Measurements from ENCODE around the gene ARHGEF28. TPM values are rescaled to one million over a fixed set of nuclear protein-coding genes. Genes with fewer than 3 reads are reported as not detected.

ARHGEF28 gene
- total RNA-seq, 1 donor from 2014 or later, result 0.93 TPM

GRCh38 chr5:73946278-73946677 is 320.3 kb downstream of the ARHGEF28 start:
- H3K9me3 Mint-ChIP-seq, result peaks cover 4% of the 10 kb centered on the region
- DNase-seq (ENCODE audit: low read depth, low spot score), result no peak
- peaks cover 2% of the 10 kb centered on the region for H3K27me3 Mint-ChIP-seq (ENCODE audit: low read depth)
- H3K4me3 Mint-ChIP-seq, result no peak overlapping the region
- H3K4me1 Mint-ChIP-seq, result peaks cover 23% of the 10 kb centered on the region
- no peak overlapping the region for H3K27ac Mint-ChIP-seq (ENCODE audit: unreplicated experiment)
- TF ChIP-seq, protein P1, sequence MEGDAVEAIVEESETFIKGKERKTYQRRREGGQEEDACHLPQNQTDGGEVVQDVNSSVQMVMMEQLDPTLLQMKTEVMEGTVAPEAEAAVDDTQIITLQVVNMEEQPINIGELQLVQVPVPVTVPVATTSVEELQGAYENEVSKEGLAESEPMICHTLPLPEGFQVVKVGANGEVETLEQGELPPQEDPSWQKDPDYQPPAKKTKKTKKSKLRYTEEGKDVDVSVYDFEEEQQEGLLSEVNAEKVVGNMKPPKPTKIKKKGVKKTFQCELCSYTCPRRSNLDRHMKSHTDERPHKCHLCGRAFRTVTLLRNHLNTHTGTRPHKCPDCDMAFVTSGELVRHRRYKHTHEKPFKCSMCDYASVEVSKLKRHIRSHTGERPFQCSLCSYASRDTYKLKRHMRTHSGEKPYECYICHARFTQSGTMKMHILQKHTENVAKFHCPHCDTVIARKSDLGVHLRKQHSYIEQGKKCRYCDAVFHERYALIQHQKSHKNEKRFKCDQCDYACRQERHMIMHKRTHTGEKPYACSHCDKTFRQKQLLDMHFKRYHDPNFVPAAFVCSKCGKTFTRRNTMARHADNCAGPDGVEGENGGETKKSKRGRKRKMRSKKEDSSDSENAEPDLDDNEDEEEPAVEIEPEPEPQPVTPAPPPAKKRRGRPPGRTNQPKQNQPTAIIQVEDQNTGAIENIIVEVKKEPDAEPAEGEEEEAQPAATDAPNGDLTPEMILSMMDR (conservative IDR thresholded peaks at IDR 0.05), result no peak
- peaks cover 3% of the 10 kb centered on the region for H3K36me3 Mint-ChIP-seq (ENCODE audit: low read depth)

DNA sequence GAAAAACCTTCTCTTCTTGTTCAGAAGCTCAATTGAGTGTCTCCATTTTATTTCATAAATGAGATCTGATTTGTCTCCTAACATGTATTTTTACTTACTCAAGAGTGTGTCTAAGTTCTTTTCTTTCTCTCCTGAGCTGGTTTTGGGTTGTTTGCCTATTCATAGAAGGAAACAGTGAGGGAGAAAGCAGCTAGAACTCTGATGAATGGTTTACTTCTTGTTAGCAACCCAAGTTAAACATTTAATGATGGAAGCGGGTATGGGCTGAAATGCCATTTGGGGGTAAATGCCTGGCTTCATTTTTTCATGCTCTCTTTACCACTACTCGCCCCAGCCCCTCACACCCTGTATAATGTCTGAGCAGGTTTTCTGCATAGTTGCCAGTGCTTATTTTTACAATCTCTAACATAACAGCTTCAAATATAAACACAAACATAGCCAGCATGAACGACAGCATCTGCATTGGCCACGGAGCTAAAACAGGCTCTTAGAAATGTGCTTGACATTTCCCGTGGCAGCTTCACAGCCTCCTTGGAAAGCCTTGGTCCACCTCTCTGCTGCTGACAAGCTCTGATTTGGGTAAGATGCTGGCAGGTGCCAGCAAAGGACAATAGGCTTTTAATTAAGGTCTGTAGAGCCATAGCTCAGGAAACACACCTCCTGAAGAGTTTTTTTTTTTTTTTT is 321.1 kb downstream of the ARHGEF28 start:
- Mint-ChIP-seq H3K27me3 (ENCODE audit: low read depth) (peaks cover 2% of the 10 kb centered on the region), H3K9me3 (peaks cover 4% of the 10 kb centered on the region), H3K4me1 (peaks cover 23% of the 10 kb centered on the region), H3K4me3 (no peak overlapping the region), H3K27ac (ENCODE audit: unreplicated experiment) (no peak overlapping the region), H3K36me3 (ENCODE audit: low read depth) (peaks cover 3% of the 10 kb centered on the region)
- DNase-seq (ENCODE audit: low read depth, low spot score), result no peak
- TF ChIP-seq, protein P1 (conservative IDR thresholded peaks at IDR 0.05), result no peak

DNA sequence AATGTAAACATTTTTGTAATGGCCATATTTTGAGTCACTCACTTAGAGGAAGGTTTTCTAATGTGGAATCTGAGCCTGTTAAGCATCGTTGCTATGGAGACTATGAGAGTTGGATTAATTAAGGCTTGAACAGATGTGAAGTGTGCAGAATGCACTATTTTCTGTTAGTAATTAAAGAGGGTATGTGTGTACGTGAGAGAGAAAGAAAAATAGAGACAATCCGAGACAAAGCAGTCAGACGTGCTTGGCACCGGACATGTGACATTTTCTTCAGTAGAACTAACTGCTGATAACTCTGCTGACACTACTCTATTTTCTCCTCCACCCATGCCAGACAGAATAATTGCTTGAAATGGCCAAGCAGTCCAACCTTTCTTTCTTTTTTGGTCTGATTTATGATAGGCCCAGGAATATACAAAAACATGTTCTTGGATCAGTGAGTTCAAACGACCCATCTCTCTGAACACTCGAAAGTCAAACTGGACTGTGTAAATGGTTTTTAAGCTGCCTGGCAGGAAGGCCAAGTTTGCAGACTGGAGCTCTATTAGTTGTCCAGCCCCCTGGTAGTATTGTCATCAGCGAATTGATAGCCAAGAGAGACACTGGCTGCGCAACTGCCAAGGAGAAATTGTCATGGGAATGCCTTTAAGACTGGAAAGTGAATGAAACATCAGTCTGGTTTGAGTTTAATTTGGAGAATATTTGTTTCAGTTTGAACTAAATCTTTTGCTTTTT is 322.1 kb downstream of the ARHGEF28 start:
- Mint-ChIP-seq H3K27me3 (ENCODE audit: low read depth) (peaks cover 2% of the 10 kb centered on the region), H3K4me3 (no peak overlapping the region), H3K27ac (ENCODE audit: unreplicated experiment) (no peak overlapping the region), H3K4me1 (peaks cover 23% of the 10 kb centered on the region), H3K36me3 (ENCODE audit: low read depth) (peaks cover 3% of the 10 kb centered on the region), H3K9me3 (peaks cover 4% of the 10 kb centered on the region)
- TF ChIP-seq, protein P1 (conservative IDR thresholded peaks at IDR 0.05), result no peak
- no peak for DNase-seq (ENCODE audit: low read depth, low spot score)

GRCh38 chr5:73948720-73949119 is 322.7 kb downstream of the ARHGEF28 start:
- Mint-ChIP-seq H3K9me3 (peaks cover 4% of the 10 kb centered on the region), H3K27ac (ENCODE audit: unreplicated experiment) (no peak overlapping the region), H3K4me3 (no peak overlapping the region), H3K27me3 (ENCODE audit: low read depth) (peaks cover 2% of the 10 kb centered on the region), H3K36me3 (ENCODE audit: low read depth) (peaks cover 3% of the 10 kb centered on the region), H3K4me1 (peaks cover 23% of the 10 kb centered on the region)
- TF ChIP-seq, protein P1 (conservative IDR thresholded peaks at IDR 0.05), result no peak
- DNase-seq (ENCODE audit: low read depth, low spot score), result no peak

- no peaks in the 10 kb centered on the region for H3K36me3 Mint-ChIP-seq (ENCODE audit: low read depth)
- TF ChIP-seq, protein P1 (conservative IDR thresholded peaks at IDR 0.05), result no peak
- peaks cover 2% of the 10 kb centered on the region for H3K27me3 Mint-ChIP-seq (ENCODE audit: low read depth)
- H3K4me1 Mint-ChIP-seq, result peaks cover 23% of the 10 kb centered on the region
- no peak for DNase-seq (ENCODE audit: low read depth, low spot score)
- H3K27ac Mint-ChIP-seq (ENCODE audit: unreplicated experiment), result no peak overlapping the region
- H3K4me3 Mint-ChIP-seq, result no peak overlapping the region
- no peaks in the 10 kb centered on the region for H3K9me3 Mint-ChIP-seq
Measured at GRCh38 chr5:73950441-73950873, 324.5 kb downstream of the ARHGEF28 start.

Measured in neural crest cell (in vitro differentiated cells).